ENCODE data around the gene ZNF584.

DNA sequence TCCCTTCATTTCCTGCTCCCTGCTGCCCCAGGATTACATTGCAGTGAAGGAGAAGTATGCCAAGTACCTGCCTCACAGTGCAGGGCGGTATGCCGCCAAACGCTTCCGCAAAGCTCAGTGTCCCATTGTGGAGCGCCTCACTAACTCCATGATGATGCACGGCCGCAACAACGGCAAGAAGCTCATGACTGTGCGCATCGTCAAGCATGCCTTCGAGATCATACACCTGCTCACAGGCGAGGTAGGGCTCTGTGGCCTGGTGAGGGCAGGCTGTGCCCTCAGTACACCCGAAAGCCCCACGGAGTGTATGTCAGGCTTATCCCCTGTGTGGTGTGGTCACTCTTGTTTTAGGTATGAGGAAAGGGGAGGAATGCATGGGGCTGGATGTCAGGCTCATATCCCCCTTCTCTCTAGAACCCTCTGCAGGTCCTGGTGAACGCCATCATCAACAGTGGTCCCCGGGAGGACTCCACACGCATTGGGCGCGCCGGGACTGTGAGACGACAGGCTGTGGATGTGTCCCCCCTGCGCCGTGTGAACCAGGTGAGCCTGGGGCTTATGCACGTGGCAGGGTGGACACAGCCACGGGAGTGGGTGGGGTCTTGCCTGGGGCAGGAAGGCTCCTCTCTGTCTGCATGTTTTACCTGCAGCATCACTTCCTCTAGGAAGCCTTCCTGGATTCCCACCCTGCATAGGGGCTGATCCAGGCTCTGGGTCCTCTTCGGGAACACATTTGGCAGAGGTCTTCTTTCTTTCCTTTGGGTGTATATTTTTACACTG lies 15.3 kb upstream of the ZNF584 start:
- TF ChIP-seq, protein P1, sequence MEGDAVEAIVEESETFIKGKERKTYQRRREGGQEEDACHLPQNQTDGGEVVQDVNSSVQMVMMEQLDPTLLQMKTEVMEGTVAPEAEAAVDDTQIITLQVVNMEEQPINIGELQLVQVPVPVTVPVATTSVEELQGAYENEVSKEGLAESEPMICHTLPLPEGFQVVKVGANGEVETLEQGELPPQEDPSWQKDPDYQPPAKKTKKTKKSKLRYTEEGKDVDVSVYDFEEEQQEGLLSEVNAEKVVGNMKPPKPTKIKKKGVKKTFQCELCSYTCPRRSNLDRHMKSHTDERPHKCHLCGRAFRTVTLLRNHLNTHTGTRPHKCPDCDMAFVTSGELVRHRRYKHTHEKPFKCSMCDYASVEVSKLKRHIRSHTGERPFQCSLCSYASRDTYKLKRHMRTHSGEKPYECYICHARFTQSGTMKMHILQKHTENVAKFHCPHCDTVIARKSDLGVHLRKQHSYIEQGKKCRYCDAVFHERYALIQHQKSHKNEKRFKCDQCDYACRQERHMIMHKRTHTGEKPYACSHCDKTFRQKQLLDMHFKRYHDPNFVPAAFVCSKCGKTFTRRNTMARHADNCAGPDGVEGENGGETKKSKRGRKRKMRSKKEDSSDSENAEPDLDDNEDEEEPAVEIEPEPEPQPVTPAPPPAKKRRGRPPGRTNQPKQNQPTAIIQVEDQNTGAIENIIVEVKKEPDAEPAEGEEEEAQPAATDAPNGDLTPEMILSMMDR (IDR thresholded peaks at IDR 0.05; ENCODE audit: extremely low read depth in 1 of 2, insufficient read depth in 1 of 2, low read depth in 1 of 2, low read length in 2 of 2): no peak
- no peak for TF ChIP-seq POLR2A (IDR thresholded peaks at IDR 0.05; ENCODE audit: low read depth, low read length)
- no peak for TF ChIP-seq EZH2 (IDR thresholded peaks at IDR 0.05; ENCODE audit: borderline replicate concordance, low read depth, low read length, severe bottlenecking)
- no peak for TF ChIP-seq POLR2AphosphoS5 (IDR thresholded peaks at IDR 0.05; ENCODE audit: insufficient read depth, low read depth, low read length)
- no peak for TF ChIP-seq GATA2 (IDR thresholded peaks at IDR 0.05; ENCODE audit: insufficient read depth, insufficient read length, low read depth, low read length)
- TF ChIP-seq, protein P2, sequence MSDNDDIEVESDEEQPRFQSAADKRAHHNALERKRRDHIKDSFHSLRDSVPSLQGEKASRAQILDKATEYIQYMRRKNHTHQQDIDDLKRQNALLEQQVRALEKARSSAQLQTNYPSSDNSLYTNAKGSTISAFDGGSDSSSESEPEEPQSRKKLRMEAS (IDR thresholded peaks at IDR 0.05; ENCODE audit: insufficient read depth, insufficient read length): no peak

All from endothelial cell of umbilical vein (primary cell).